Body of pancreas (tissue), 4 donors: ENCODE results near the gene RIMS1.

Experiments
- CTCF ChIP-seq, 7 experiments: fragments of 450-650 bp in 4 of 7; fragments of 200-600 bp in 3 of 7; sonication (generic) in 3 of 7; IDR thresholded peaks; one replicate each; pipeline ENCODE4 v1.5.1; 2016 to 2019; ENCODE audit warnings: antibody characterized with exemption in 7 of 7
- POLR2A ChIP-seq, 3 donors: fragments of 450-650 bp; IDR thresholded peaks; one replicate each; pipeline ENCODE4 v1.6.1; 2016; ENCODE audit warnings: antibody characterized with exemption in 3 of 3, mild to moderate bottlenecking in 2 of 3

- no peak for TF ChIP-seq CTCF (IDR thresholded peaks at IDR 0.05)
- no peak for TF ChIP-seq POLR2A (IDR thresholded peaks at IDR 0.05)
Measured at GRCh38 chr6:72175916-72176315, 289.6 kb downstream of the RIMS1 start.
